Stimulated activated naive CD8-positive, alpha-beta T cell treated with anti-CD3 and anti-CD28 coated beads, Interleukin-15, Interleukin-2, amounts not matched to agents 100 U/mL and 50 U/mL, for 24 hours (primary cell): ENCODE results near the gene GNAI2.
"Not testable (repeated sequence)": the region's sequence is repeated elsewhere in the genome, so short reads cannot be mapped to it uniquely, and the experiment has no call there.

Experiments
- ATAC-seq: fragments of 150-1000 bp; cut with Tn5 transposase; one replicate; pipeline ENCODE4 v1.10.0; 2021
- DNase-seq: peaks from one replicate; pipeline ENCODE4 v3.0.0; 2021

GNAI2 gene

DNA sequence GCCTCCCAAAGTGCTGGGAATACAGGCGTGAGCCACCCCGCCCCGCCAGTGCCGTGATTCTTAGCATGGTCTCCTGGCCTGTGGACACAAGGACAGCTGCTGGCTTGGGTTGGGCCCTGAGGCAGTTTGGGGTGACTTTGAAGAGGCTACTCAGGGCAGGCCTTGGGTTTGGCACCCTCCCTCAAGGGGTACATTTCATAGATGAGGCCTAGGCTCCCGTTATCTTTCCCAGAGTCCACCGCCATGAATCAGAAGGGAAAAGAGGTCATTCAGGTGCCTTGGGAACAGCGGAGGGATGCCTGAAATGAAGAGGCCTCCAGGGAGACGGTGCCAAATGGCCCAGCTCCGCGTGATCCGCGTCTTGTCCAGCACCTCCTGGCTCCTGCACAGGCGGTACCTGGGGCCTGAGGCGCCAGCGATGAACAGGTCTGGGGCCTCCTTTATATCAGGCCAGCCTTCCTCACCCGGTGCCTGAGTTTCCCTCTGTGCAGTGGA is 9.3 kb downstream of the GNAI2 start:
- DNase-seq (no peak), ATAC-seq (no peak)

DNA sequence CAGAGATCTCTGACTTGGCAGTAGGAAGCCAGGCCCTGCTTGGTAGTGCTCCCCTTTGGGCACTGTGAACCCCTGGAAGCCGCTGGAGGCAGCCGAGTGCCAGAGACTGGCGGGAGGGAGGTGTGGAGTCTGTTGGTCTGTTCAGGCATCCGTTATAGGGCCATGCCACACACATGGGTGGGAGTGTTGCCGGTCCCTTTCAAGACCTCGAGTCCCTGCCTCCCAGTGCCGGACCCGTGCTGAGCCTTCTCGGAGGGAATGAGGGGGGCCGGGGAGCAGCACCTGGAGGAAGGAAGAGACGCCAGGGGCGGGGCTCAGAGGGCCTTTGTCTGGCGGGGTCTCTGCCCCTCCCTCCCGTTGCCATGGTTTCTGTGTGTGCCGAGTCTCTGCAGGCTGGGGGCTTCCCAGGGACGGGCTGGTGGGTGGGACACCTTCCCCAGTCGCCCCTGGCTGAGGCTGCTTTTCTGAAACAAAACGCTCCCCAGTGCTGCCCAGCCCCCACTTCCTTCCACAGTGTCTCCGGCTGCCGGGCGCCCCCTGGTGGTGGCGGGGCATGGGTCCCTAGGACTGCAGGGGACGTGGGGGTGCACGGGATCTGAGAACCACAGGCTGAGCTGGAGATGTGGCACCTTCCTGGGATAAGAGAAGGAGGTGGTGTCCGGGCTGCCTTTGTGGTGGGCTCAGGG is 10.0 kb downstream of the GNAI2 start:
- ATAC-seq (peak; percentile 79), DNase-seq (peak; percentile 99)

DNA sequence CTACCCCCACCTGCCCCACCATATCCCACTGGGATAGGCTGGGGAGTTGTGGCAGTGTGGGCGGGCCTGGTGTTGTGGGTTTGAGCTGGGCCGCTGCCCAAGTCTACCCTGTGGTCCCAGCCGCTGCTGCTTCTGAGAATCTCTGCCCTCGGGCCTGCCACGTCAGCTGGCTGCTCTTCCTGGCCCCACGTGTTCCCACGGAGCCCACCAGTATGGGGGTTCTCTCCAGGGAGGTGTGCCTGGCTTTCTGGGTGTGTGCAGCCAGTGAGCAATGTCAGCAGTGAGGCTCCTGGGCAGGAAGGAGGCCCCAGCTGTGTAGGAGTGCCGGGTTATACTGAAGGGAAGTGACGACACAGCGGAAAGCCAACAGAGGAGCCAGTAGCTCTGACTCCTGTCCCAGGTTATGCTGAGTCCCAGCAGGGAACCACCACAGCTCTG is 10.5 kb downstream of the GNAI2 start:
- peak; percentile 86 for DNase-seq
- ATAC-seq: peak; percentile 89

DNA sequence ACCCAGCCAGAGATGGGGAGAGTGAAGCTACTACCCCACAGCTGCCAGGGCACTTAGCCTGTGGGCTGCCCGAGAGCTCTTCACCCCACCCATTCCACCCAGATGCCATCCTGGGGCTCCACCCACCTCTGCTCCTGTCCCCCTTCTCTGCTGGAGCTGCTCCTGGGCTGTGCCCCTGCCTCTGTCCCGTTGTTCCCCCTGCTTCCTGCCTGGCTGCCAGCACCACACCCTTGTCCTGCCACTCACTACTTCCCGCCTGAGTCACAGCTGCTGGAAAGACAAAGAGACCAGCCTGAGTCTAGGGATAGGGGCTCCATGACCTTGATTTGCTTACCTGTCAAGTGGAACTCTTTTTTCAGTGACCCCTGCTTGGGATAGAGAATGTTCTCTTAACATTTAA is 12.4 kb downstream of the GNAI2 start:
- DNase-seq (no peak), ATAC-seq (no peak)

DNA sequence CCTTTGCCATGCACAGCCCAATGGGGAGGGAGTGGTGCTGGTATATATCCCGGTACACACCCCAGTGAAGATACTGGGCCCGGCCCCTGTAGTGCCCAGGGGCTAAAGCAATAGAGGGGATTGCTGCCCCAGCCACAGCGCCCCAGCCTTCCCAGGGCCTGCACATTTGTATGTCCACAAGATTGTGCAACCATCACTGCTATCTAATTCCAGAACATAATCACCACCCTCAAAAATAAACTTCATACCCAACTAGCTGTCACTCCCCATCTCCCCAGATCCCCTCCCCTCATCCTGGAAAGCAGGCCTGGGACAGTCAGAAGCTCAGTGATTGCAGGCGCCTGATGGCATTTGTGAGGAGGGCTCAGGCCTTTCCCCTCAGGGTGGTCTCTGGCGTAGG is 13.5 kb downstream of the GNAI2 start:
- no peak for DNase-seq
- no peak for ATAC-seq

DNA sequence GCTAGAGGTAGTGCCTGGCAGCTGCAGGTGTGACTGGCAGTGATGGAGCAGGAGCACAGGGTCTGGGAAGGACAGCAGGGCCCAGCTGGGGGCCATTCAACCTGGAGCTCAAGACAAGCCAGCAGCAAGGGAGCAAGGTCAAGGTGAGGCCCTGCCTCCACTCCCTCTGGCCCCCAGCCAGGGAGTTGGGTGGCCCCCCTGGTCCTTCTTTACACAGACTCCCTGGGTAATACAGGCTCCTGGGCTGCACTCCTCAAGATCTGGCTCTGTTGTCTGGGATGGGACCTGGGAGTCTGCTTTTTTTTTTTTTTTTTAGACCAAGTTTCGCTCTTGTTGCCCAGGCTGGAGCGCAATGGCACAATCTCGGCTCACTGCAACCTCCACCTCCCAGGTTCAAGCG is 14.5 kb downstream of the GNAI2 start:
- DNase-seq (no peak), ATAC-seq (no peak)

DNA sequence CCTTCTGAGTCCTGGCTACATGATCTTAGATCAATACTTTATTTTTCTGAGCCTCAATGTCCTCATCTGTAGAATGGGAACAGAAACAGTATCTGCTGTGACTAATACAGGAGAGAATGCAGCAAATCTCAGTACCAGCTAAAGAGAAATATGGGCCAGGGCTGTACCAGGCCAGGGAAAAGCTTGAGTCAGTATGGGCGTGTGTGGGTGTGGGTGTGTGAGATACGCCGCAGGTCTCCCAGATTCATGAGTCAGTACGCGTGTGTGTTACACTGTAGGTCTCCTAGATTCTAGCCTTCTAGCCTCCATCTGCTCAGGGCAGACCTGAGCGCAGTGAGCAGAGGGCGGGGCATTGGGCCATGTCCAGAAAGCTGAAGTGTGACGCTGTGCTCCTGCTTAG is 15.2 kb downstream of the GNAI2 start:
- ATAC-seq (peak; percentile 30), DNase-seq (peak; percentile 45)

DNA sequence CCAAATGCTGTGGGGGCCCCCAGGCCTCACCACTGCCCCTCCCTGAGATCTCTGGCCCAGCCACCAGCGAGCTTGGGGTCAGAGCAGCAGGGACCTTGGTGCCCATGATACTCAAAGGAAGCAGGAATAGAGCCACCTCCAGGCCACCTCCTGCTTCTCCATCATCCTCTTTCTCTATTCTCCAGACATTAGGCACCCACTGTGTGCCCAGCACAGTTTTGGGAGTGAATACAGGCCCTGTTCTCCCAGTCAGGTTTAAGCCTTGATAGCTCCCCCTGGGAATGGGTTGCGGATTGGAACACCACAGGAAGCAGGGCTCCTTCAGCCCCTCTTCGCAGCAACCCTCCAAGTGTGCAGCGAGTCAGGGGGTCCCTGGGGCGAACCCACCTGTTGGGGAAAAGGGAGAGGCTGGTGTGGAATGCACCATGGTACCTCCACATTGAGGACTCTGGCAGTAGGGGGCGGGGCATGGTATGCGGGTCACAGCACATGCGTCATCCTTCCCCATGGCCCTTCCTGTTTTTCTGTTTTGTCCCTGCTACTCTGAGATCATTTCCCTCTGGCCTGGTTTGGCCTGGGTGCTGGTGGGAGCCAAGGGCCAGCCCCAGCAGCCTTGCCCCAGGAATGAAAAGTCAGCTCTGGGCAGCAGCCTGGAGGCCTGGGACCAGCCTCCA is 18.7 kb downstream of the GNAI2 start:
- DNase-seq (no peak), ATAC-seq (no peak)

DNA sequence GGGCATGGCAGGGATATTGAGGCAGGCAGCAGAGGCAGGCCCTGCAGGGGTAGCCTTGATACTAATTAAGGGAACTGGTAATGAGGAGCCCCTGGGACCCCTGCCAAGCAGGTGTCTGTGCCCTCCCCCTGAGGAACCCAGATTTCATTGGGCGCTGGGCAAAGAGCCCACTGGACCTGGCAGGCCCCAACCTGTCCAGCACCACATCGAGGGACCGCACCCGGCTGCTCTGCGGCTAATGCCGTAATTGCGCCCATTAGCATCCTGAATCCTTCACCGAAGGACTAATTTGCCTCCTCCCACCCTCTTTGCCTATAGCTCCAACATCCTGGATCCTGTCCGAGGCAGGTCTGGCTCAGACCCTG is 19.2 kb downstream of the GNAI2 start:
- DNase-seq (no peak), ATAC-seq (no peak)

DNA sequence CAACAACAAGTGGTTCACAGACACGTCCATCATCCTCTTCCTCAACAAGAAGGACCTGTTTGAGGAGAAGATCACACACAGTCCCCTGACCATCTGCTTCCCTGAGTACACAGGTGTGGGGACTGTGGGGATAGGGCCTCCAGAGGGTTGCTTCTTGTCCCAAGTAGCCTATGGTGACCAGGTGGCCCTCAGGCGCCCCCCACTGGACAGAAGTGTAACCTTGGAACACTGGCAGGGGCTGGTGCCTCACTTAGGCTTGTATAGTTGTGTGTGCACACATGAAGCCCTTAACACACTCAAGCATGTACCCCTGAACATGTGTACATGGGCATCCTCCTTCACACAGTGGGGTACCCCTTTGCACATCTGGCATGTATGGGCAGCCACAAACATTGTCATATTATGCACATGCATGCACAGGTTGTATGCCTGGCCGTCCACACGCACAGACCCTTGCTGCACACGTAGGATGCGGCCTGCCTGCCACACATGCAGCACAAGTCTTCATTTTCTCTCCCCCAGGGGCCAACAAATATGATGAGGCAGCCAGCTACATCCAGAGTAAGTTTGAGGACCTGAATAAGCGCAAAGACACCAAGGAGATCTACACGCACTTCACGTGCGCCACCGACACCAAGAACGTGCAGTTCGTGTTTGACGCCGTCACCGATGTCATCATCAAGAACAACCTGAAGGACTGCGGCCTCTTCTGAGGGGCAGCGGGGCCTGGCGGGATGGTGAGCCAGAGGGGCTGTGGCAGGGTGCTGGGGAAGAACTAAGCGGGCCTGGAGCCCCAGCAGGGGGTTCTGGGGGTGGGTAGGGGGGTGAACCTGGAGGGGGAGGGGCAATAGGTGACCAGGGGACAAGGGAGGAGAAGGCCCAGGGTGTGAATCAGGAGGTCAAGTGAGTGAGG is 21.2 kb downstream of the GNAI2 start:
- DNase-seq (peak; percentile 69), ATAC-seq (no peak)

DNA sequence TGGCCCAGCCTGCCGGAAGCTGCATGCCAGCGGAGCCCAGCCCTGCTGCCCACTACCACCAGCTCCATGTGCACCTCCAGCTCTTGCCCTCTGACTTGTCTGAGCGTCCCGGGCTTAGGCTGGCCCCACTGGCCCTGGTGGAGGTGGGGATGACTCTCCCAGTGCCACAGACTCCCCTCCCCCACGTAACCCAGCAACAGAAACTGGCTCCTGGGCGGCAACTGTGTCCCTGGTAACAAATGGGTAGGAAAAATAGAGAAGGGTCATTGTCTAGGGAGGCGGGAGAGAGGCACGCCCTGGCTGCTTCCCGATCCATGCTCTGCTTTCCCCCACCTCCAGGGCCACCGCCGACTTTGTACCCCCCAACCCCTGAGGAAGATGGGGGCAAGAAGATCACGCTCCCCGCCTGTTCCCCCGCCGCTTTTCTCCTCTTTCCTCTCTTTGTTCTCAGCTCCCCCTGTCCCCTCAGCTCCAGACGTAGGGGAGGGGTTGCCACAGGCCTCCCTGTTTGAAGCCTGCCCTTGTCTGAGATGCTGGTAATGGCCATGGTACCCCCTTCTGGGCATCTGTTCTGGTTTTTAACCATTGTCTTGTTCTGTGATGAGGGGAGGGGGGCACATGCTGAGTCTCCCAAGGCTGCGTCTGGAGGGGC is 22.2 kb downstream of the GNAI2 start:
- ATAC-seq: no peak
- DNase-seq: no peak

DNA sequence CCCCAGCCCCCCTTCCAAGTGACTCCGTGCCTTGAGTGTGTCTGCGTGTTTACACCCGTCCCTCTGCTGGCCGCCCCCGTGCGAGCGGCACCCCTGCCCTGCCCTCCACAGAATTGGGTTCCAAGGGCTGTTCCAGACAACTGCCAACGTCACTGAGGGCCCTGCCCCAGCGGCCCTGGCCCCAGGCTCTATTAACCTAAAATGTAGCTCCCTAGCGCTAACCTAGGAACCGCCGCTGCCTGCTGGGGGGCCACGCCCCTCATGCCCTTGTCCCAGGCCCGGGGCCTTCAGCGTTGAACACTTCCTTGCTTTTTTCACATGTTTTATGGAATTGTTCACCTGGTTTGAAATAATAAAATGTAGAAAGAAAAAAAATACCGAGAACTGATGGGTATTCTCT is 23.0 kb downstream of the GNAI2 start:
- DNase-seq: no peak
- ATAC-seq: no peak

DNA sequence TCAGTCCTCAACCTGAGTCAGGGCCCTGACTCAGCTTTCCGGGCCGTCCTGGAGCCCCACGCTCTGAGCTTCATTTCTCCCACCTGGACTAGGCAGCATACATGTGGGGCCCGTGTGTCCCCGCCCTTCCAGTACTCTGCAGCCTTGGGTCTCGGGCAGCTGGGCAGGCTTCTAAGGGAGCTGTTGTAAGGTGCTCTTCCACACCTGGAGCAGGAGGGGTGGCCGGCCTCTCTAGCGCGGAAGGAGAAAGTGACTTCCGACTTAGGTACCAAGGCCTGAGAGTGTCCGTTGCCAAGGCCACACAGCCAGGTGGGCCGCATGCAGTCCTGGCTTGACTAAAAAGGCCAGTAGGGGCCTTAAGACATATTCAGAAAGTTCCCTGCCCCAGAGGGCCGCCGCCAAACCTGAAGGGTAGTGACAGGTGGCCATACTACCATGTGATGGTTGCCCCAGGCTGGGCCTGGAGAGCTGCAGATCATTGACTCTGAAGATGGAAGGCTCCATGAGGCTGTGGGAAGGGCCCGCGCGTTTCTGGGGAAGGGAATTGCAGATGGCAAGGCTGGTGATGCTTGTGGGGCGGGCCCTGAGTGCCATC is 23.5 kb downstream of the GNAI2 start:
- no peak for ATAC-seq
- DNase-seq: no peak

DNA sequence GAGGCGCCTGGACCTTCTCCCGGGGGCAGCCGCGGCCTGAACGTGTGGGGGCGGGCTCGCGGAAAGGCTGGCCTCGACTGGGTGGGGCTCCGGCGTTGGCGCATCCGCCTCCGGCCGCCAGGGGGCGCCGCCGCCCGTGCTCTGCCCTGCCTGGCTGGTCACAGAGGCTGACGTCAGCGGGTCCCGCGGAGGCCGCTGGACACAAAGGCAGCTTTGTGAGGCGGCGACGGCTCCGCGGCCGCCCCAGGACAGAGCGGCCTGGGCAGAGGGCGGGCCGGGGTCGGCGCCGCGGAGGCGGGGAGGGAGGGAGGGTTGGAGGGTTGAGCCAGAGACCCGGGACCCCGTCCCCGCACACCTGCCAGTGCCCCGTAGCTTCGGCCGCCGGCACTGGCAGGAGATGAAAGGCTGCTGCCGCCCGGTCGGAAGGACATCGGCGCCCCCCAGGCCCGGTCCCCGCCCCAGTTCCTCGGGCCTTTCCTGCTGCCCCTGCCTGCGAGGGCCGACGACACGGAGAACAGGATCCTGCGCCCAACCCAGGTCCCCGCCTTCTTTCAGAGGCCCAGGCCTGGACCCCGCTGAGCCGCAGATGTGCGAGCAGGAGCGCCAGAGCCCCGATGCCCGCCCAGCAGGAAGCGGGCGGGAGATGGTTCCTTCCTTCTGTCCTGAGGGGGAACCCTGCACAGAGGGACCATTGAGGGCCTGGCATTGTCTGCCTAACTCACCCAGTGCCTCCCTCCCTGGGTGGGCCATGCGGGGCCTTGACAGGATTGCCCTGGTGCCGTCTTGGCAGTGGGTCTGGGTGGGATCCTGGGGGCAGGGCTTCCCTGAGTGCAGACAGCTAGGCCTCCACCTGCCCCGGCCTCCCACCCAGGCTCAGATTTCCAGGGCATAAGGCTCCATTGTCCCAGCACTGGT is 24.3 kb downstream of the GNAI2 start:
- ATAC-seq (peak; percentile 95), DNase-seq (peak; percentile 90)

DNA sequence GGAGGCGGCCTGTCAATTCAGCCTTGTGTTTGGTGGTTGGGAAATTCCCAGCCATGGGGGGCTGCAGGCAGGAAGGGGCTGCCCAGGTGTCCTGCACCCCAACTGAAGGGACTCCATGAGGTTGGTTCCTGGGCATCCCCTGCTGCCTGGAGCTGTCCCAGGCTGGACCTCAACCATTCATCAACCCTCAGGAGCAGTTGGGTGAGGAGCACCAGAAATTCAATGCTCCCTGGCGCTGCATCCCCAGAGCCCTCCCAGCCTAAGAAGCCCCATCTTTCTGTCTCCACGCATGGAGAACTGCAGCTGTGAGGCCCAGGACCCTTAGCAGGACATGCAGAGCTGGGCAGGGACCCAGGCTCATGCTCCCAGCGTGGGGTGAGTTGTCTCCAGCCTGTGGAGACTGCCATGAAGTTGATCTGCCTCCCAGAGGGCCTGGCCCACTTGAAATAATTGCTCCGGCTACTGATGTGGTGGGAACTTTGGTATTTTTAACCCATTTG is 25.0 kb downstream of the GNAI2 start:
- DNase-seq (no peak), ATAC-seq (no peak)

DNA sequence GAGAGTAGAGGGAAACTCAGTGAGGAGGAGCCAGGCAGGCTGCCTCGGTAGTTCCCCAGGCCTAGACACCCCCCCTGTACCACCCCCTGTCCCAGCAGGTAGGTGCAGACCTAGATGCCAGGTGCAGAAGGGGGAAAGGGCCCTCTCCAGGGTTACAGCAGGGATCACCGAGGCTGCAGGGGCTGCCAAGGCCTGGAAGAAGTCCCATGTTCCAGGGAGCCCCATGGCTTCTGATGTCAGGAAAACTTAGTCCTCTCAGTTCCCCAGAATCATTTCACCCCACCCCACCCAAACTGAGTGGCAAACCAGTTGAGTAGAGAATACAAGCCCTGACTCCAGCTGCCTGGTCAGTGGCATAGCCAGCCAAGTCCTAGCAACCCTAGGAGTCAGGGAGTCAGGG is 25.5 kb downstream of the GNAI2 start:
- DNase-seq (no peak), ATAC-seq (no peak)

DNA sequence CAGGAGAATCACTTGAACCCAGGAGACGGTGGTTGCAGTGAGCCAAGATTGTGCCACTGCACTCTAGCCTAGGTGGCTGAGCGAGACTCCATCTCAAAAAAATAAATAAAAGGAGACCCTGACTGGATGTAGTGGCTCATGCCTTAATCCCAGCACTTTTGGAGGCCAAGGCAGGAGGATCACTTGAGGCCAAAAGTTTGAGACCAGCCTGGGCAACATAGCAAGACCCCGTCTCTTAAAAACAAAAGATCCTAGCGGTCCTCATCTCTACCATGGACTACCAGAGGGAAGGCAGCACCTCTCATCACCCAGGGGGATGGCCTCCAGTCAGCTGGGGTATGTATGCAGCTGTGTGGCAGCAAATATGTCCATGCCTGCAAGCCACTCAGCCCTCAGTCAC is 26.2 kb downstream of the GNAI2 start:
- ATAC-seq: not testable (repeated sequence)

DNA sequence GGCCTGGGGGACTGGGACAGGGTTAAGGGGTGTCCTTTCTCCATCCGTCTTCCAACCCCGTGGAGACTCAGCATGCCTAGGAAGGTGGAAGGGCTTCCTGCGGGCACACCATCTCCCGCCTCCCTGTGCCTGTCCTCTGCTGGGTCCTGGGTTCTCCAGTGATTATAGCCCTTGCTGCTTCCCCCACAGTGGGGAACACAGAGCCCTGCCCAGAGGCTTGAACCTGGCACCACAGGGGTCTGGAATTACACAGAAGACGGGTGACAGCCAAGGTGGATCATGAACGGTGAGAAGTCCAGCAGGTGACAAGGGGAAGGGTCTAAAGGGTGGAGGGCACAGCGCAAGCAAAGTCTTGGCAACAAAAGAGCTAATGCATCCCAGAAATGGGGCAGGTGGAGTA is 26.8 kb downstream of the GNAI2 start:
- DNase-seq (no peak), ATAC-seq (no peak)

More for the DNA sequence above, 26.2 kb downstream of the GNAI2 start:
- DNase-seq: not testable (repeated sequence)

DNA sequence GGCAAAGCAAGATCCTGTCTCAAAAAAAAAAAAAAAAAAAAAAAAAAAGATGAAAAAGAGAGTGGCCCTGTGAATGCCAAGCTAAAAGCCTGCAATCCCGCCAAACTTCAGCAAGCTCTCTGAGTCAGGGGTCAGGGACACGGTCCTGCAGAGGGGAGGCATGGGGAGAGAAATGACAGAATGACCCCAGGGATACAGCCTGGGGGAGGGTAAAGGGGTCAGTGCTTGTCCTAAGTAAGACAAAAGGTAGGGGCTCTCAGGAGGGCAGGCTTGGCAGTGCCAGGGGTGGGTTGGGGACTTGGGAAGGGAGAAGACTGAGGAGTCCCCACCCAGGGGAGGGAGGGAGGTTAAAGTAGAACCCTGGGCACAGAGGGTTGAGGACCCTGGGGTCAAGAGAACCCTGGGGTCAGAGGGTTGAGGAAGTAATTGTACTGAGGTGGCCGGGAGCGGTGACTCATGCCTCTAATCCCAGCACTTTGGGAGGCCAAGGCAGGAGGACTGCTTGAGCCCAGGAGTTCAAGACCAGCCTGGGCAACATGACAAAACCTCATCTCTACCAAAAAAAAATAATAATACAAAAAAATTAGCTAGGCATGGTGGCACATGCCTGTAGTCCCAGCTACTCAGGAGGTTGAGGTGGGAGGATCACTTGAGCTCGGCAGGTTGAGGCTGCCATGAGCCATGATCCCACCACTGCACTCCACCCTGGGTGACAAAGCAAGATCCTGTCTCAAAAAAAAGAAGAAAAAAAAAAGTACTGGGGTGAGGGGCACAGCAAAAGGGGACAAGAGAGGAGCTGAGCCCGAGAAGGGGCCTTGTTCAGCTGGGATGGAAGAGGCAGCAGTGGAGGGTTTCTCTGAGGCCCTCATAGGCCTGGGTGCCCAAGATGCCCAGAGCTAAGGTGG is 27.7 kb downstream of the GNAI2 start:
- DNase-seq: no peak
- ATAC-seq: no peak
